SK-N-SH (cell line): ENCODE data around the gene SMIM22. TPM values are rescaled to one million over a fixed set of nuclear protein-coding genes. Genes with fewer than 3 reads are reported as not detected.
A peak's percentile ranks its signal among the peaks of the same experiment; 100 is the strongest.

ENCODE experiments used
- CTCF ChIA-PET: fragments of 300-600, 350-600 bp; formaldehyde crosslinking; extraction: SDS; loops from one replicate; lab custom pipeline; 2021; lab: Yijun Ruan, JAX
- POLR2A ChIA-PET: fragments of 350-600 bp; sonication (Branson Sonifier 250); formaldehyde crosslinking; extraction: SDS; loops from one replicate; lab custom pipeline; 2020; ENCODE audit warnings: antibody characterized with exemption, inconsistent platforms; lab: Yijun Ruan, JAX
- DNase-seq: peaks from one replicate; pipeline ENCODE4 v3.0.0; 2012
- H2AFZ ChIP-seq: fragments of 200-600 bp; sonication (generic); 2 replicates; pipeline ENCODE4 v1.8.1; 2016; ENCODE audit warnings: antibody characterized with exemption, mild to moderate bottlenecking, low read depth
- H3F3A ChIP-seq: fragments of 200-600 bp; sonication (generic); replicated peaks from 2 replicates; pipeline ENCODE3; 2016; ENCODE audit warnings: antibody characterized with exemption, mild to moderate bottlenecking; ENCODE audit not compliant: insufficient read depth
- H3K27ac ChIP-seq, 2 experiments: fragments of 200-500 bp in 1 of 2; fragments of 200-600 bp in 1 of 2; sonication (Bioruptor generic) in 1 of 2; sonication (generic), shearing (Covaris generic) in 1 of 2; 2 replicates each; pipeline versions ENCODE4 v1.5.1 to v1.6.1; 2014 to 2016; ENCODE audit warnings: low read depth in 2 of 2, inconsistent platforms in 1 of 2, low read length in 1 of 2, mild to moderate bottlenecking in 1 of 2, mixed read lengths in 1 of 2
- H3K27me3 ChIP-seq: fragments of 200-600 bp; sonication (generic), shearing (Covaris generic); 2 replicates; pipeline ENCODE4 v1.6.1; 2016; ENCODE audit warnings: mixed run types; ENCODE audit not compliant: insufficient read depth
- H3K36me3 ChIP-seq, 2 experiments: fragments of 200-500 bp in 1 of 2; fragments of 200-600 bp in 1 of 2; sonication (Bioruptor generic) in 1 of 2; sonication (generic) in 1 of 2; replicated peaks in 1 of 2; 2 replicates each; pipeline versions ENCODE3 to v1.5.1; 2014 to 2016; ENCODE audit warnings: low read length in 1 of 2, mild to moderate bottlenecking in 1 of 2; ENCODE audit not compliant: insufficient read depth in 2 of 2, control insufficient read depth in 1 of 2
- H3K4me1 ChIP-seq, 2 experiments: fragments of 200-500 bp in 1 of 2; fragments of 200-600 bp in 1 of 2; sonication (Bioruptor generic) in 1 of 2; sonication (generic), shearing (Covaris generic) in 1 of 2; 2 replicates each; pipeline versions ENCODE4 v1.5.1 to v1.6.1; 2014 to 2016; ENCODE audit warnings: low read depth in 1 of 2, low read length in 1 of 2, mixed run types in 1 of 2; ENCODE audit not compliant: insufficient read depth in 2 of 2, control insufficient read depth in 1 of 2
- H3K4me2 ChIP-seq: fragments of 200-600 bp; sonication (generic), shearing (Covaris generic); 2 replicates; pipeline ENCODE4 v1.6.1; 2017; ENCODE audit warnings: mixed run types
- H3K4me3 ChIP-seq, 2 experiments: fragments of 200-500 bp in 1 of 2; fragments of 200-600 bp in 1 of 2; sonication (Bioruptor generic) in 1 of 2; sonication (generic), shearing (Covaris generic) in 1 of 2; 2 replicates each; pipeline versions ENCODE4 v1.5.1 to v1.8.1; 2014 to 2016; ENCODE audit warnings: low read depth in 2 of 2, inconsistent platforms in 1 of 2, low read length in 1 of 2, mild to moderate bottlenecking in 1 of 2, mixed read lengths in 1 of 2, moderate library complexity in 1 of 2
- H3K79me2 ChIP-seq: fragments of 200-600 bp; sonication (generic); 2 replicates; pipeline ENCODE4 v1.8.1; 2017; ENCODE audit warnings: mild to moderate bottlenecking; ENCODE audit not compliant: insufficient read depth
- H3K9ac ChIP-seq: fragments of 200-600 bp; sonication (generic); 2 replicates; pipeline ENCODE4 v1.6.1; 2017; ENCODE audit warnings: mixed run types
- H3K9me2 ChIP-seq: fragments of 200-600 bp; sonication (generic); 2 replicates; pipeline ENCODE4 v1.6.1; 2017; ENCODE audit warnings: mixed run types
- H3K9me3 ChIP-seq: fragments of 200-600 bp; sonication (generic); 2 replicates; pipeline ENCODE4 v1.6.1; 2017; ENCODE audit warnings: mixed run types, mild to moderate bottlenecking, moderate library complexity
- H4K20me1 ChIP-seq: fragments of 200-600 bp; sonication (generic); 2 replicates; pipeline ENCODE4 v1.6.1; 2017; ENCODE audit warnings: mild to moderate bottlenecking, mixed run types; ENCODE audit not compliant: insufficient read depth
- CHD2 ChIP-seq: fragments of 150-350 bp; IDR thresholded peaks from 2 replicates; pipeline ENCODE4 v1.6.1; 2018; ENCODE audit warnings: low read length; ENCODE audit not compliant: partially characterized antibody
- EP300 ChIP-seq, 2 experiments: IDR thresholded peaks; 2 replicates each; pipeline versions ENCODE4 v1.4.0 to v1.6.1; 2012; ENCODE audit warnings: borderline replicate concordance in 1 of 2, low read depth in 1 of 2, low read length in 1 of 2
- EZH2phosphoT487 ChIP-seq: fragments of 200-600 bp; sonication (generic); IDR thresholded peaks from 2 replicates; pipeline ENCODE4 v1.6.1; 2017; ENCODE audit warnings: low read depth, mixed run types, mild to moderate bottlenecking, antibody characterized with exemption, moderate library complexity, borderline replicate concordance
- FOSL2 ChIP-seq: IDR thresholded peaks from 2 replicates; pipeline ENCODE4 v1.4.0; 2012; ENCODE audit warnings: low read depth, mild to moderate bottlenecking, moderate library complexity, borderline replicate concordance
- FOXM1 ChIP-seq: IDR thresholded peaks from 2 replicates; pipeline ENCODE4 v1.4.0; 2012; ENCODE audit warnings: low read depth, mild to moderate bottlenecking
- IRF3 ChIP-seq: fragments of 150-350 bp; IDR thresholded peaks from 2 replicates; pipeline ENCODE4 v1.6.1; 2016; ENCODE audit warnings: mild to moderate bottlenecking, low read depth, low read length
- JUND ChIP-seq: IDR thresholded peaks from 2 replicates; pipeline ENCODE4 v1.4.0; 2012
- MEF2A ChIP-seq: IDR thresholded peaks from 2 replicates; pipeline ENCODE4 v1.4.0; 2012; ENCODE audit warnings: low read depth, borderline replicate concordance
- NRF1 ChIP-seq: IDR thresholded peaks from 2 replicates; pipeline ENCODE4 v1.6.1; 2012; ENCODE audit warnings: low read depth, mild to moderate bottlenecking, low read length
- PBX3 ChIP-seq: IDR thresholded peaks from 2 replicates; pipeline ENCODE4; 2012
- POLR2AphosphoS5 ChIP-seq: IDR thresholded peaks from 2 replicates; pipeline ENCODE4 v1.6.1; 2012; ENCODE audit warnings: low read depth, low read length
- RAD21 ChIP-seq: IDR thresholded peaks from 2 replicates; pipeline ENCODE4 v1.6.1; 2012; ENCODE audit warnings: mild to moderate bottlenecking, low read length
- RFX5 ChIP-seq: IDR thresholded peaks from 2 replicates; pipeline ENCODE4 v1.6.1; 2012; ENCODE audit warnings: mild to moderate bottlenecking, improper control_type of control experiment, low read length
- RXRA ChIP-seq: IDR thresholded peaks from 2 replicates; pipeline ENCODE4 v1.4.0; 2012; ENCODE audit warnings: low read depth, mild to moderate bottlenecking, borderline replicate concordance
- TAF1 ChIP-seq: IDR thresholded peaks from 2 replicates; pipeline ENCODE4 v1.6.1; 2012; ENCODE audit warnings: low read depth, mild to moderate bottlenecking, low read length, moderate library complexity, borderline replicate concordance
- TCF12 ChIP-seq: IDR thresholded peaks from 2 replicates; pipeline ENCODE4 v1.4.0; 2012
- TEAD4 ChIP-seq: IDR thresholded peaks from 2 replicates; pipeline ENCODE4 v1.4.0; 2012; ENCODE audit warnings: mild to moderate bottlenecking, borderline replicate concordance; ENCODE audit not compliant: insufficient read depth
- ZBTB33 ChIP-seq: IDR thresholded peaks from 2 replicates; pipeline ENCODE4 v1.4.0; 2012; ENCODE audit warnings: low read depth, borderline replicate concordance
- WGBS: methylation state at CpG from one replicate; pipeline ENCODE4 v1.1.6; 2017; ENCODE audit warnings: low lambda C conversion rate; 5-methylcytosine and 5-hydroxymethylcytosine counted together
- polyA plus RNA-seq, 3 experiments: library from polyadenylated mRNA; depleted of rRNA; stranded (reverse); fragments of >200 nt; gene quantifications; 2 replicates each; pipeline ENCODE4 v1.2.3, GENCODE V29; 2012
- TF ChIP-seq, protein P1 (sequence below): IDR thresholded peaks from 2 replicates; pipeline ENCODE4 v1.4.0; 2012; ENCODE audit warnings: low read depth

SMIM22 gene
- polyA plus RNA-seq, 1 of the 3 experiments (the other 2 are of a cell fraction), result not detected

- TF ChIP-seq CHD2, result peak; percentile 62
- TF ChIP-seq TCF12, result no peak
- no peak for TF ChIP-seq NRF1
- no peak for TF ChIP-seq FOSL2
- TF ChIP-seq JUND, result no peak
- no peak for TF ChIP-seq FOXM1
- TF ChIP-seq TAF1, result no peak
- TF ChIP-seq, protein P1, sequence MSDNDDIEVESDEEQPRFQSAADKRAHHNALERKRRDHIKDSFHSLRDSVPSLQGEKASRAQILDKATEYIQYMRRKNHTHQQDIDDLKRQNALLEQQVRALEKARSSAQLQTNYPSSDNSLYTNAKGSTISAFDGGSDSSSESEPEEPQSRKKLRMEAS, result no peak
- TF ChIP-seq POLR2AphosphoS5, result peak; percentile 53; the same call in 1 of the 2 replicates
- TF ChIP-seq RFX5, result no peak
- no peak for TF ChIP-seq EZH2phosphoT487
- TF ChIP-seq IRF3, result peak; percentile 77
- no peak for TF ChIP-seq TEAD4
- TF ChIP-seq EP300 (IDR thresholded peaks at IDR 0.05; ENCODE audit: borderline replicate concordance in 1 of 2, low read depth in 1 of 2, low read length in 1 of 2), result no peak
Measured at GRCh38 chr16:4802659-4803287, 7.6 kb downstream of the SMIM22 start (continued).

GRCh38 chr16:4803401-4803844 lies 8.3 kb downstream of the SMIM22 start:
- ChIA-PET POLR2A (interaction anchor here (0.6 to 2.1 kb wide), 6 partner anchors 15 to 69 kb away, joined by 3 to 9 read pairs (median 4); partner anchors contain the start of genes ANKS3, DNAAF8 and SEPTIN12), CTCF (interaction anchor here (0.6 to 1.0 kb wide), 2 partner anchors 15 to 69 kb away, joined by 3 to 4 read pairs; partner anchors contain the start of genes ANKS3, DNAAF8 and SEPTIN12)
- Histone ChIP-seq H4K20me1 (no peaks in the 10 kb centered on the region), H3K9me3 (no peaks in the 10 kb centered on the region), H2AFZ (no peak overlapping the region; the same call in 1 of the 2 replicates), H3K4me2 (peak overlapping the region; percentile 95), H3K79me2 (0 out of 2 replicates have a peak, but pooled peaks cover 7% of the 10 kb centered on the region), H3K9ac (peak overlapping the region; percentile 64), H3K36me3 (peaks cover 14 to 27% of the 10 kb centered on the region in 2 experiments), H3K4me1 (peaks cover 0 to 18% of the 10 kb centered on the region in 2 experiments; a peak in 3 of 4 replicates), H3K9me2 (no peaks in the 10 kb centered on the region), H3K4me3 (peak overlapping the region; percentile 83; a peak in 3 of 4 replicates), H3F3A (peaks cover 15% of the 10 kb centered on the region), H3K27ac (peak overlapping the region; percentile 57 to 93; a peak in 3 of 4 replicates), H3K27me3 (no peaks in the 10 kb centered on the region)
- TF ChIP-seq ZBTB33 (no peak), PBX3 (no peak), RXRA (no peak), RAD21 (no peak), MEF2A (no peak), FOSL2 (no peak)
- TF ChIP-seq, protein P1, result no peak
- DNase-seq, result no peak
- 60% methylated on average over 8 of the region's 8 CpGs for WGBS
